ENCODE results near the gene GRIN2D.
"Not testable (repeated sequence)": the region's sequence is repeated elsewhere in the genome, so short reads cannot be mapped to it uniquely, and the experiment has no call there.

The GRIN2D gene

GRCh38 chr19:48362716-48363499 lies 30.6 kb upstream of the GRIN2D start:
- Histone ChIP-seq H3K9ac (ENCODE audit: low read depth, low read length) (peak overlapping the region; percentile 91), H3K4me3 (ENCODE audit: low read length) (peak overlapping the region; percentile 82), H3K27me3 (ENCODE audit: insufficient read depth, low read length) (peaks cover 6% of the 10 kb centered on the region; the same call in 1 of the 2 replicates), H3K27ac (ENCODE audit: low read length) (peak overlapping the region; percentile 75), H3K36me3 (ENCODE audit: insufficient read depth, low read depth, low read length) (no peaks in the 10 kb centered on the region), H3K9me3 (ENCODE audit: insufficient read depth, low read depth, low read length) (no peaks in the 10 kb centered on the region), H3K4me1 (ENCODE audit: insufficient read depth, low read length) (peaks cover 3% of the 10 kb centered on the region; the same call in 1 of the 2 replicates)

GRCh38 chr19:48363500-48363809 lies 30.0 kb upstream of the GRIN2D start:
- peak overlapping the region; percentile 82 for H3K4me3 ChIP-seq (ENCODE audit: low read length)

DNA sequence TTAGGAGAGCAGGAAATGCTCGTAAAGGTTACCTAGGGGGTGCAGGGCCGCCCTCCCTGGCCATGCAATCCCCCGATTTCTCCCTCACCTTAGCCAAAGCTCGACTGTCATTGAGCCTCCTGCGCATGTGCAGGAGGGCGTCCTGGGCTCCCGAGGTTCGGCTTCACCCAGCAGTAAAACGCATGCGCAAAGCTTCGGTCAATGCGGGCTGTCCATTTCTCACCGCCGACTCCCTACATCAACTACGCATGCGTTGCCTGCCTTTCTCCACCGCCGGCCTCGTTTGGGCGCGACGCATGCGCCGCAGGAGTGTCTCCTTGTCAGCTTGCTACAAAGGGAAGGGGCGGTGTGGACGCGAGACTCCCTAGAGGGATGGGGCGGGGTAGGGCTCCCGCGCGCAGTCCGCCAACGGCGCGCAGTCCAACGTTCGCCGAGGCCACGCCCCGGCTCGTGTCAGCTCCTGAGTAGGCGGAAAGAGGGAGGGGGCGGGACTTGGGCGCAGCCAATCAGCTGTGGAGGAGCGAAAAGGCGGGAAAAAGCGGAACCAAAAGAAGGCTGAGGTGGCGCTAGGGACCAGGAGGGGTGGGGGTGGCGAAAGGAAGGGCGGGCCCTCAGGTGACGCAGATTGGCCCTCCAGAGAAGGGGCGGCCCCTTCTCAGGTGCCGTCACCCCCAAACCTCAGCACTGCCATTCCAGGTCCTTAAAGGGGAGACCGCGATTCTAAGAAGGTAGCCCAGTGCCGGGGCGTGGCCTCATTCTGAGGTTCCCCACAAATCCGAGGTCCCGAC lies 29.5 kb upstream of the GRIN2D start, which contains the start of the genes SYNGR4 and TMEM143:
SYNGR4 (plus strand) TSS at position 558 of the 788 bp plus-strand sequence. CDS start 1,476 bp downstream, outside the sequence.
TMEM143 (minus strand) TSS at position 131 of the 788 bp plus-strand sequence; CDS start at position 111, 20 bp downstream.
- Histone ChIP-seq H3K27ac (ENCODE audit: low read length) (peak within 1 kb of the TSS; percentile 75), H3K4me3 (ENCODE audit: low read length) (peak within 1 kb of the TSS; percentile 82), H3K4me1 (ENCODE audit: insufficient read depth, low read length) (peaks cover 3% of the 10 kb centered on the region; the same call in 1 of the 2 replicates)

More at GRCh38 chr19:48363500-48363809, 30.0 kb upstream of the GRIN2D start:
- H3K9ac ChIP-seq (ENCODE audit: low read depth, low read length) = peak overlapping the region; percentile 91
- H3K4me1 ChIP-seq (ENCODE audit: insufficient read depth, low read length) = peaks cover 3% of the 10 kb centered on the region; the same call in 1 of the 2 replicates
- H3K27ac ChIP-seq (ENCODE audit: low read length) = peak overlapping the region; percentile 75
- no peaks in the 10 kb centered on the region for H3K36me3 ChIP-seq (ENCODE audit: insufficient read depth, low read depth, low read length)
- no peaks in the 10 kb centered on the region for H3K9me3 ChIP-seq (ENCODE audit: insufficient read depth, low read depth, low read length)
- peaks cover 6% of the 10 kb centered on the region; the same call in 1 of the 2 replicates for H3K27me3 ChIP-seq (ENCODE audit: insufficient read depth, low read length)

DNA sequence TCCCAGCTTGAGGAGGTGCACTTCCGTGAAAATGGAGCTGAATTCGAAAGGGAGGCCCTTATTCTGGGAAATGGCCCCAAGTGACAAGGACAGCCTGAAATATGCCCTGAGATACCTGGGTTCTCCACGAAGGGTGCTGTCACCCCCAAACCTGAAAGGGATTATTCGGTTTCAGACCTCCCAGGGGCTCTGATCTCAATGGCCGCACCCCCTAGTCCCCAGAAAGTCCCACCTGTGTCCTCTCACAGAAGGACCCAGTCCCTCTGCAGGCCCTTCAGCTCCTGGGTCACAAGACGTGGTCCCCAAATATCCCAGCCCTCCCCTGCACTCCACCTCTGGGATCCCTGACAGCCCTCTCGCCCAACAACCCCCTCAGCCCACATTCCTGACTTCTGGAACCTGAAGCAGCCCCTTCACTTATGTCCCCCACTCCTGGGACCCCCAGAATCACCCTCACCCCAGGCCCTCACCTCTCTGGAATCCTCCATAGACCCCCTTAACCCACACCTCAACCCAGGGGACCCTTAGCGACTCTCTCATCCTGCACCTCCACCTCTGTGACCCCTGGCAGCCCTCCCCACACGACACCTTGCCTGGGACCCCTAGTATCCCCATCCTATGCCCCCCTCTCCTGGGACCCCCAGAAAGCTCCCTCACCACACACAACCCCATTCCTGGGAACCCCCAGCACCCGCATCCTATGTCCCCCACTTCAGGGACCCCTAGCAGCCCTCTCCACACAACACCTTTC lies 28.7 kb upstream of the GRIN2D start:
- Histone ChIP-seq H3K4me3 (ENCODE audit: low read length) (peak overlapping the region; percentile 69; the same call in 1 of the 2 replicates), H3K27me3 (ENCODE audit: insufficient read depth, low read length) (peaks cover 6% of the 10 kb centered on the region; the same call in 1 of the 2 replicates), H3K27ac (ENCODE audit: low read length) (peak overlapping the region; percentile 34), H3K4me1 (ENCODE audit: insufficient read depth, low read length) (peaks cover 3% of the 10 kb centered on the region; the same call in 1 of the 2 replicates), H3K9me3 (ENCODE audit: insufficient read depth, low read depth, low read length) (no peaks in the 10 kb centered on the region), H3K9ac (ENCODE audit: low read depth, low read length) (peak overlapping the region; percentile 85; the same call in 1 of the 2 replicates), H3K36me3 (ENCODE audit: insufficient read depth, low read depth, low read length) (no peaks in the 10 kb centered on the region)

More for the DNA sequence above, 29.5 kb upstream of the GRIN2D start, which contains the start of the genes SYNGR4 and TMEM143:
- Histone ChIP-seq H3K9me3 (ENCODE audit: insufficient read depth, low read depth, low read length) (no peaks in the 10 kb centered on the region), H3K9ac (ENCODE audit: low read depth, low read length) (peak within 1 kb of the TSS; percentile 91), H3K27me3 (ENCODE audit: insufficient read depth, low read length) (peaks cover 6% of the 10 kb centered on the region; the same call in 1 of the 2 replicates), H3K36me3 (ENCODE audit: insufficient read depth, low read depth, low read length) (no peaks in the 10 kb centered on the region)

DNA sequence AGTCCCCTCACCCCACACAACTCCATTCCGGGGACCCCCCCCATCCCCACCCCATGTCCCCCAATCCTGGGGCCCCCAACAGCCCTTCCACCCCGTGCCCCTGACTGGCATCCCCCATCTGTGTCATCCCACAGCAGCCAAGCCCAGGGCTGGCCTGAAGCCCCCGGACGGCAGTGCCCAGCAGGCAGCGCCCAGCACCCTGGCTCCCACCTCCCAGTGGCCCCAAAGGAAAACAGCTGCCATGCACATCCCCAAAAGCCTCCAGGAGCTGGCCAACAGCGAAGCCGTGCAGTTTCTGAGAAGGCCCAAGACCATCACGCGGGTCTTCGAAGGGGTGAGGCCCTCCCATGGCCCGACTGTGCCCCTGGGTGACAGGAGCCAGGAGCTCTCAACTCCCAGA lies 27.9 kb upstream of the GRIN2D start:
- no peak overlapping the region for H3K27ac ChIP-seq (ENCODE audit: low read length)
- no peak overlapping the region for H3K4me3 ChIP-seq (ENCODE audit: low read length)
- peaks cover 6% of the 10 kb centered on the region; the same call in 1 of the 2 replicates for H3K27me3 ChIP-seq (ENCODE audit: insufficient read depth, low read length)
- no peaks in the 10 kb centered on the region for H3K36me3 ChIP-seq (ENCODE audit: insufficient read depth, low read depth, low read length)
- peaks cover 3% of the 10 kb centered on the region; the same call in 1 of the 2 replicates for H3K4me1 ChIP-seq (ENCODE audit: insufficient read depth, low read length)
- H3K9ac ChIP-seq (ENCODE audit: low read depth, low read length) = no peak overlapping the region
- H3K9me3 ChIP-seq (ENCODE audit: insufficient read depth, low read depth, low read length) = no peaks in the 10 kb centered on the region

GRCh38 chr19:48367855-48368254 lies 25.6 kb upstream of the GRIN2D start:
- Histone ChIP-seq H3K36me3 (ENCODE audit: insufficient read depth, low read depth, low read length) (no peaks in the 10 kb centered on the region), H3K27me3 (ENCODE audit: insufficient read depth, low read length) (peaks cover 6% of the 10 kb centered on the region; the same call in 1 of the 2 replicates), H3K27ac (ENCODE audit: low read length) (no peak overlapping the region), H3K4me1 (ENCODE audit: insufficient read depth, low read length) (peaks cover 3% of the 10 kb centered on the region; the same call in 1 of the 2 replicates), H3K9me3 (ENCODE audit: insufficient read depth, low read depth, low read length) (no peaks in the 10 kb centered on the region), H3K9ac (ENCODE audit: low read depth, low read length) (no peak overlapping the region), H3K4me3 (ENCODE audit: low read length) (no peak overlapping the region)

DNA sequence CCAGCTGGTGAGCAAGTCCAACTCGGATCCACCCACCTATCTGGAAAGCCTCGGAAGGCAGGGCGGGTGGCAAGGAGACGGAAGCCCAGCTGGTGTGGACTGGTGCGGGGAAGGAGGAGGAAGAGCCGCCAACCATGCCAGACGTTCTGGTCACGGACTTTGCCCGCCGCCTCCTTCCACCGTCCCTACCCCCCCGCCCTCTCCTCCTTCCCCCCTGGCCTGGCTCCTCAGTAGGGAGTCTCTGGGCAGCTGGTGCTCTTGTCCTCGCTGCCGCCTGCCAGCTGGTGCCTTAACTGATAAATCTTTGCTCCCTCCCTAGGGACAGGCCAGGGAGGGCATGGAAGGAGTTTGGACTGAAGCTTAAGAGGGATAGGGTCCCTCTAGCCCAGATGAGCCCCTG lies 24.5 kb upstream of the GRIN2D start:
- no peak overlapping the region for H3K4me3 ChIP-seq (ENCODE audit: low read length)
- H3K27ac ChIP-seq (ENCODE audit: low read length) = no peak overlapping the region
- H3K9me3 ChIP-seq (ENCODE audit: insufficient read depth, low read depth, low read length) = no peaks in the 10 kb centered on the region
- no peaks in the 10 kb centered on the region for H3K36me3 ChIP-seq (ENCODE audit: insufficient read depth, low read depth, low read length)
- H3K4me1 ChIP-seq (ENCODE audit: insufficient read depth, low read length) = peaks cover 3% of the 10 kb centered on the region; the same call in 1 of the 2 replicates
- no peak overlapping the region for H3K9ac ChIP-seq (ENCODE audit: low read depth, low read length)
- peaks cover 6% of the 10 kb centered on the region; the same call in 1 of the 2 replicates for H3K27me3 ChIP-seq (ENCODE audit: insufficient read depth, low read length)

GRCh38 chr19:48370955-48371354 lies 22.5 kb upstream of the GRIN2D start:
- Histone ChIP-seq H3K27ac (ENCODE audit: low read length) (no peak overlapping the region), H3K9me3 (ENCODE audit: insufficient read depth, low read depth, low read length) (no peaks in the 10 kb centered on the region), H3K36me3 (ENCODE audit: insufficient read depth, low read depth, low read length) (no peaks in the 10 kb centered on the region), H3K9ac (ENCODE audit: low read depth, low read length) (no peak overlapping the region; the same call in 1 of the 2 replicates), H3K4me1 (ENCODE audit: insufficient read depth, low read length) (no peaks in the 10 kb centered on the region), H3K4me3 (ENCODE audit: low read length) (no peak overlapping the region), H3K27me3 (ENCODE audit: insufficient read depth, low read length) (no peaks in the 10 kb centered on the region)

- Histone ChIP-seq H3K4me3 (ENCODE audit: low read length) (no peak overlapping the region), H3K9ac (ENCODE audit: low read depth, low read length) (no peak overlapping the region), H3K9me3 (ENCODE audit: insufficient read depth, low read depth, low read length) (no peaks in the 10 kb centered on the region), H3K27ac (ENCODE audit: low read length) (no peak overlapping the region), H3K27me3 (ENCODE audit: insufficient read depth, low read length) (no peaks in the 10 kb centered on the region), H3K36me3 (ENCODE audit: insufficient read depth, low read depth, low read length) (no peaks in the 10 kb centered on the region), H3K4me1 (ENCODE audit: insufficient read depth, low read length) (no peaks in the 10 kb centered on the region)
Observed at GRCh38 chr19:48371367-48371766, 22.1 kb upstream of the GRIN2D start.

DNA sequence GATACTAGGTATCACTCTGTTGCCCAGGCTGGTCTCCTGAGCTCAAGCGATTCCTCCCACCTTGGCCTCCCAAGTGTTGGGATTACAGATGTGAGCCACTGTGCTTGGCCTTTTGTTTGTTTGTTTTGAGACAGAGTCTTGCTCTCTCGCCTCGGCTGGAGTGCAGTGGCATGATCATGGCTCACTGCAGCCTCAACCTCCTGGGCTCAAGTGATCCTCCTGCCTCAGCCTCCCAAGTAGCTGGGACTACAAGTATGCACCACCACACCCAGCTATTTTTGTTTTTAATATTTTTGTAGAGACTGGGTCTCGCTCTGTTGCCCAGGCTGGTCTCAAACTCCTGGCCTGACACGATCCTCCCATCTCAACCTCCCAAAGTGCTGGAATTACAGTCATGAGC lies 21.7 kb upstream of the GRIN2D start:
- not testable (repeated sequence) for H3K36me3 ChIP-seq (ENCODE audit: insufficient read depth, low read depth, low read length); H3K4me1 ChIP-seq (ENCODE audit: insufficient read depth, low read length); H3K9ac ChIP-seq (ENCODE audit: low read depth, low read length); H3K9me3 ChIP-seq (ENCODE audit: insufficient read depth, low read depth, low read length); H3K27me3 ChIP-seq (ENCODE audit: insufficient read depth, low read length); H3K27ac ChIP-seq (ENCODE audit: low read length); H3K4me3 ChIP-seq (ENCODE audit: low read length)

DNA sequence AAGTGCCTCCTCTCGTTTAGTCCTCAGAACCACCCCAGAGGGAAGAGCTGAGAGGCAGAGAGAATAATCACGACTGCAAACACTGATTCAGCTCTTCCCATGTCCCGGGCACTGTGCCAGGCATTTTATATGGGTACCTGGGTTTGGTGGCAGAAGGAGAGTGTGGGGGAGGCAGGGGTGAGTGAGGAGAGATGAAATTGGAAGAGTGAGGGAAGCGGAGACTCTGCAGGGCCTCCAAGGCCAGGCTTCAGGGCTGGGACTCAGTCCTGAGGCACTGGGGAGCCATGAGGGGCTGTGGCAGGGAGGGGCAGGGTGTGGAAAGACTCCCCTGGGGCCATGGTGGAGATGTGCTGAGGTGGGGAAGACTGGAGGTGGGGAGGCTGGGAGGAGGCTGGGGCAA lies 20.6 kb upstream of the GRIN2D start:
- H3K27me3 ChIP-seq (ENCODE audit: insufficient read depth, low read length) = no peaks in the 10 kb centered on the region
- H3K9me3 ChIP-seq (ENCODE audit: insufficient read depth, low read depth, low read length) = no peaks in the 10 kb centered on the region
- no peak overlapping the region for H3K4me3 ChIP-seq (ENCODE audit: low read length)
- H3K4me1 ChIP-seq (ENCODE audit: insufficient read depth, low read length) = no peaks in the 10 kb centered on the region
- H3K9ac ChIP-seq (ENCODE audit: low read depth, low read length) = no peak overlapping the region
- H3K27ac ChIP-seq (ENCODE audit: low read length) = no peak overlapping the region
- H3K36me3 ChIP-seq (ENCODE audit: insufficient read depth, low read depth, low read length) = no peaks in the 10 kb centered on the region

All from iPS-20b (cell line).